GM12878 (cell line): ENCODE data around the gene AGAP1. TPM values are rescaled to one million over a fixed set of nuclear protein-coding genes. Genes with fewer than 3 reads are reported as not detected.

ENCODE experiments used
- ATAC-seq: fragments of 200-7000 bp; cut with Tn5 transposase; 3 replicates; pipeline ENCODE4 v1.9.1; 2020; ENCODE audit warnings: mild to moderate bottlenecking, moderate library complexity
- BruUV-seq: library from RNA; stranded (reverse); fragments of 400-500 nt; replicated peaks from 2 replicates; lab custom pipeline; 2021; lab: Mats Ljungman, UMichigan
- CTCF ChIA-PET: fragments of 300-600 bp; sonication (Branson Sonifier 250); formaldehyde crosslinking; extraction: SDS; loops from one replicate; lab custom pipeline; 2021; ENCODE audit warnings: inconsistent platforms; lab: Yijun Ruan, JAX
- POLR2A ChIA-PET: fragments of 350-600 bp; formaldehyde crosslinking; extraction: SDS; loops from one replicate; lab custom pipeline; 2021; ENCODE audit warnings: inconsistent platforms; lab: Charles Lee
- RAD21 ChIA-PET: fragments of 300-600 bp; sonication (Branson Sonifier 250); formaldehyde crosslinking; loops from one replicate; lab custom pipeline; 2023; ENCODE audit warnings: antibody characterized with exemption; ENCODE audit not compliant: unreplicated experiment; lab: Charles Lee
- SMC1A ChIA-PET: fragments of 300-600 bp; sonication (Branson Sonifier 250); formaldehyde crosslinking; loops from one replicate; lab custom pipeline; 2023; ENCODE audit not compliant: unreplicated experiment, uncharacterized antibody; lab: Charles Lee
- DNase-seq: peaks from one replicate; pipeline ENCODE4 v3.0.0-alpha.2; 2011; ENCODE audit warnings: low read depth, low spot score
- FAIRE-seq: peaks from 3 replicates; lab custom pipeline; 2011; peaks lifted over from hg19 to GRCh38; lab: Jason Lieb, UNC
- H2AFZ ChIP-seq: 2 replicates; pipeline ENCODE4 v1.6.0; 2011; ENCODE audit warnings: low read depth, low read length, control low read depth; ENCODE audit not compliant: control insufficient read depth
- H3K27ac ChIP-seq: 2 replicates; pipeline ENCODE4 v1.5.1; 2011; ENCODE audit warnings: control low read depth; ENCODE audit not compliant: control insufficient read depth, insufficient read depth
- H3K27me3 ChIP-seq, 2 experiments: replicated peaks in 1 of 2; 2 replicates each; pipeline versions ENCODE4 v1.6.0 to v1.6.1; 2011; ENCODE audit warnings: low read length in 1 of 2; ENCODE audit not compliant: control insufficient read depth in 2 of 2, insufficient read depth in 2 of 2
- H3K36me3 ChIP-seq, 2 experiments: 2 replicates each; pipeline ENCODE4 v1.5.1; 2011; ENCODE audit warnings: low read length in 1 of 2; ENCODE audit not compliant: control insufficient read depth in 2 of 2, insufficient read depth in 2 of 2
- H3K4me1 ChIP-seq: 2 replicates; pipeline ENCODE4 v1.6.1; 2011; ENCODE audit warnings: mild to moderate bottlenecking, low read length, moderate library complexity, mixed read lengths; ENCODE audit not compliant: control insufficient read depth, insufficient read depth
- H3K4me2 ChIP-seq: 2 replicates; pipeline ENCODE4 v1.6.0; 2011; ENCODE audit warnings: control low read depth; ENCODE audit not compliant: control insufficient read depth, insufficient read depth
- H3K4me3 ChIP-seq: fragments of 200-600 bp; sonication (generic); 2 replicates; pipeline ENCODE4 v1.5.1; 2016
- H3K79me2 ChIP-seq: 2 replicates; pipeline ENCODE4 v1.6.0; 2011; ENCODE audit warnings: low read length; ENCODE audit not compliant: control insufficient read depth, insufficient read depth
- H3K9ac ChIP-seq: 2 replicates; pipeline ENCODE4 v1.8.0; 2011; ENCODE audit warnings: low read length, control low read depth, mixed read lengths; ENCODE audit not compliant: control insufficient read depth, insufficient read depth
- H3K9me3 ChIP-seq: replicated peaks from 3 replicates; pipeline ENCODE4 v1.5.1; 2011; ENCODE audit warnings: mild to moderate bottlenecking, low read length; ENCODE audit not compliant: control insufficient read depth, insufficient read depth
- H4K20me1 ChIP-seq: 2 replicates; pipeline ENCODE4 v1.6.0; 2011; ENCODE audit not compliant: control insufficient read depth, insufficient read depth
- BRCA1 ChIP-seq: IDR thresholded peaks from 2 replicates; pipeline ENCODE4 v1.6.1; 2011; ENCODE audit warnings: low read depth, low read length, improper control_type of control experiment
- CEBPB ChIP-seq, 2 experiments: fragments of 150-350 bp in 1 of 2; IDR thresholded peaks; 2 replicates each; pipeline ENCODE4 v1.6.1; 2012 to 2014; ENCODE audit warnings: low read depth in 2 of 2, low read length in 2 of 2, borderline replicate concordance in 1 of 2, inconsistent platforms in 1 of 2
- CREB1 ChIP-seq: IDR thresholded peaks from 2 replicates; pipeline ENCODE4 v1.6.1; 2012; ENCODE audit warnings: low read depth, mild to moderate bottlenecking, inconsistent platforms
- EP300 ChIP-seq, 2 experiments: fragments of 150-350 bp in 1 of 2; IDR thresholded peaks; 2 replicates each; pipeline ENCODE4 v1.6.1; 2011 to 2012; ENCODE audit warnings: low read depth in 2 of 2, low read length in 2 of 2, borderline replicate concordance in 1 of 2, improper control_type of control experiment in 1 of 2, inconsistent platforms in 1 of 2; ENCODE audit not compliant: control insufficient read depth in 1 of 2
- FOXM1 ChIP-seq: IDR thresholded peaks from 2 replicates; pipeline ENCODE4 v1.6.1; 2012; ENCODE audit warnings: low read depth, mild to moderate bottlenecking, inconsistent platforms, low read length, moderate library complexity
- HCFC1 ChIP-seq: fragments of 150-350 bp; IDR thresholded peaks from 2 replicates; pipeline ENCODE4 v1.6.1; 2014; ENCODE audit warnings: low read length
- HDAC6 ChIP-seq: fragments of 200-600 bp; sonication (generic); IDR thresholded peaks from one replicate; pipeline ENCODE4 v1.8.0; 2017; ENCODE audit warnings: antibody characterized with exemption; ENCODE audit not compliant: unreplicated experiment
- YBX1 ChIP-seq: fragments of 450-650 bp; IDR thresholded peaks from 2 replicates; pipeline ENCODE4 v1.6.1; 2016; ENCODE audit warnings: antibody characterized with exemption
- ZSCAN29 ChIP-seq: fragments of 450-650 bp; IDR thresholded peaks from 2 replicates; pipeline ENCODE4 v1.6.1; 2017; ENCODE audit warnings: mild to moderate bottlenecking, moderate library complexity
- WGBS: methylation state at CpG from one replicate; pipeline ENCODE4 v1.1.6; 2016; ENCODE audit warnings: low lambda C conversion rate; ENCODE audit not compliant: insufficient replicate concordance, insufficient coverage; ENCODE audit errors: missing lambda C conversion rate; 5-methylcytosine and 5-hydroxymethylcytosine counted together
- in situ Hi-C: fragments of 300-500 bp; cut with MboI; formaldehyde crosslinking; loops from 9 replicates; pipeline ENCODE4 v1.14.3; 2018; ENCODE audit warnings: mixed read lengths
- intact Hi-C: fragments of 100-400 bp; cut with micrococcal nuclease; formaldehyde crosslinking; loops from one replicate; pipeline ENCODE4 v1.14.2; 2022; ENCODE audit not compliant: unreplicated experiment
- polyA plus RNA-seq, 11 experiments: library from polyadenylated mRNA; depleted of rRNA in 4 of 11; unstranded in 6 of 11; stranded (reverse) in 5 of 11; fragments of >200 nt; fragmentation: Nextera tagmentation in 4 of 11; fragmentation: Illumina TruSeq in 1 of 11; extraction: Ambion mirVana in 4 of 11; extraction: Trizol in 1 of 11; gene quantifications; 1 replicate in 1 of 11; 2 replicates in 10 of 11; pipeline versions ENCODE4 v1.2.1 to v1.2.3, GENCODE V29; 2011 to 2016; ENCODE audit warnings: inconsistent platforms in 2 of 11, missing spikeins in 2 of 11, low read depth in 1 of 11
- total RNA-seq, 4 experiments: library from RNA; depleted of rRNA in 3 of 4; stranded (reverse); fragments of >200 nt in 3 of 4; fragmentation: Illumina TruSeq in 1 of 4; extraction: Trizol in 1 of 4; gene quantifications; 2 replicates each; pipeline versions ENCODE4 v1.2.1 to v1.2.3, GENCODE V29; 2013 to 2021

AGAP1 gene
- total and polyA plus RNA-seq, 10 of the 15 experiments (the other 5 are each of a cell fraction or from before 2014, with no cell fraction given), result 0.05 to 0.15 (median 0.06) TPM; not detected in 7

DNA sequence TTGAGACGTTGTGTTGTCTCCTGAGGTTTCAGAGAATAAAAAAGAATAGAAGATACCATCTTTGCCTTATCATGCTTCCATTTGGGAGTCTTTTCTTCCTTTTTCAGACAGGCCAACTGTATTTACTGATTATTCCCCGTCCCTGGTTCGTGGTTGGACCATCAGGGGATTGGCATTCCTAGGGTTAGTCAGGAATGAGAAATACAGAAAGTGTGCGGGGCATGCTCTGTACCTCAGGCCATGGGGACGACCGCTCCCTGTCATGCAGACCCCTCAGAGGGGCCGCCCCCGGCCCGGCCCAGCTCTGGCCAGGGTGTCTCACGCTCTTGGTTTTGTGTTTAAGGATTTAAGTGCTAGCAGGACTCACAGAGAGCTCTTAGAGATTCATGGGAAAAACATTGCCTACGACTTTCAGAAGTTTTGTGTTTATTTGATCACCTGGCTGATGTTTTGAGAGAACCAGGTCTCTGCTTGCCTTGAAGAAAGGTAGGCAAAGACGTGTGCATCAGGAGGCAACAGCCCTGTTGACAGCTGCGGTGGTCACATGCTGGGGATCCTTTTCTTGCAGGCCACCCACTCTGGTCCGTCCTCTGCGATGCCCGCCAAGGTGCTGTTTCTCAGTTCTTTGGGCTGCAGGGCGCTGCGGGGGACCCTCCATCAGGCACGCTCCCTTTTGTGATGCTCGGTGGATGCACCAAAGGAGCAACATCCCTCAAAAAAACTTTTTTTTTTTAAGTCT is 317.8 kb downstream of the AGAP1 start:
- BruUV-seq, result no TSS peak
- H3K36me3 ChIP-seq, result no peaks in the 10 kb centered on the region
- no peaks in the 10 kb centered on the region for H3K27me3 ChIP-seq
- no peaks in the 10 kb centered on the region for H4K20me1 ChIP-seq
- FAIRE-seq, result no peak
- no peak overlapping the region for H3K4me3 ChIP-seq
- 38% methylated on average over 20 of the region's 20 CpGs for WGBS
- ChIA-PET POLR2A (no interaction called here), SMC1A (no interaction called here), CTCF (no interaction called here), RAD21 (no interaction called here)
- intact Hi-C loops (no loop called here), in situ Hi-C loops (no loop called here)
- no peak overlapping the region for H3K4me2 ChIP-seq
- H3K9me3 ChIP-seq, result no peaks in the 10 kb centered on the region
- H3K9ac ChIP-seq, result no peak overlapping the region
- no peaks in the 10 kb centered on the region for H3K79me2 ChIP-seq
- H3K4me1 ChIP-seq, result no peaks in the 10 kb centered on the region
- DNase-seq, result no peak
- ATAC-seq, result no peak
- no peak overlapping the region for H3K27ac ChIP-seq
- H2AFZ ChIP-seq, result no peak overlapping the region
- TF ChIP-seq YBX1 (no peak), HDAC6 (no peak), ZSCAN29 (no peak), CREB1 (no peak), CEBPB (IDR thresholded peaks at IDR 0.05; ENCODE audit: borderline replicate concordance in 1 of 2, low read depth in 2 of 2, low read length in 2 of 2) (no peak), HCFC1 (no peak), BRCA1 (no peak), FOXM1 (no peak), EP300 (IDR thresholded peaks at IDR 0.05; ENCODE audit: borderline replicate concordance in 1 of 2, control insufficient read depth in 1 of 2, low read depth in 2 of 2, low read length in 2 of 2) (no peak)
